ENCODE data around the gene ARHGAP25.

The ARHGAP25 gene

GRCh38 chr2:68817306-68817705, 82.7 kb downstream of the ARHGAP25 start:
- no peak for TF ChIP-seq CTCF (IDR thresholded peaks at IDR 0.05)

- no peak for TF ChIP-seq CTCF (IDR thresholded peaks at IDR 0.05)
Observed at GRCh38 chr2:68819556-68819955, 84.9 kb downstream of the ARHGAP25 start.

GRCh38 chr2:68822207-68822872, 87.7 kb downstream of the ARHGAP25 start:
- no peak for TF ChIP-seq CTCF (IDR thresholded peaks at IDR 0.05)

- no peak for TF ChIP-seq CTCF (IDR thresholded peaks at IDR 0.05)
Observed at GRCh38 chr2:68824831-68825230, 90.2 kb downstream of the ARHGAP25 start.

- TF ChIP-seq CTCF (IDR thresholded peaks at IDR 0.05) = no peak
Observed at GRCh38 chr2:68825866-68826265, 91.3 kb downstream of the ARHGAP25 start.

GRCh38 chr2:68827666-68828065, 93.1 kb downstream of the ARHGAP25 start:
- no peak for TF ChIP-seq CTCF (IDR thresholded peaks at IDR 0.05)

- TF ChIP-seq CTCF (IDR thresholded peaks at IDR 0.05) = no peak
Observed at GRCh38 chr2:68828887-68829708, 94.5 kb downstream of the ARHGAP25 start.
